PC-9 (cell line): ENCODE measurements around the gene SMIM20. TPM values are rescaled to one million over a fixed set of nuclear protein-coding genes. Genes with fewer than 3 reads are reported as not detected.
"Not testable (repeated sequence)": the region's sequence is repeated elsewhere in the genome, so short reads cannot be mapped to it uniquely, and the experiment has no call there.

Experiments
- Bru-seq: library from RNA; stranded (reverse); fragments of 400-500 nt; gene quantifications from one replicate; lab custom pipeline; 2021; lab: Mats Ljungman, UMichigan
- BruChase-seq, 2 experiments: library from RNA; stranded (reverse); fragments of 400-500 nt; gene quantifications; one replicate each; lab custom pipeline; 2021; lab: Mats Ljungman, UMichigan
- BruUV-seq: library from RNA; stranded (reverse); fragments of 400-500 nt; replicated peaks from 2 replicates; lab custom pipeline; 2021; lab: Mats Ljungman, UMichigan
- CTCF ChIA-PET: fragments of 300-600 bp; sonication (Branson Sonifier 250); formaldehyde crosslinking; loops from one replicate; lab custom pipeline; 2022; ENCODE audit warnings: antibody characterized with exemption; lab: Charles Lee
- POLR2A ChIA-PET: fragments of 300-600 bp; sonication (Branson Sonifier 250); formaldehyde crosslinking; loops from one replicate; lab custom pipeline; 2022; ENCODE audit warnings: antibody characterized with exemption; ENCODE audit not compliant: unreplicated experiment; lab: Charles Lee
- DNase-seq, 2 experiments: peaks; one replicate each; pipeline versions ENCODE4 v3.0.0 to v3.0.0-alpha.2; 2015 to 2022; ENCODE audit warnings: mixed read lengths in 1 of 2
- H2AFZ ChIP-seq: fragments of 200-600 bp; sonication (generic); 2 replicates; pipeline ENCODE4 v1.8.1; 2017; ENCODE audit warnings: antibody characterized with exemption
- H3F3A ChIP-seq: fragments of 200-600 bp; sonication (generic); 2 replicates; pipeline ENCODE4 v1.8.1; 2017; ENCODE audit warnings: antibody characterized with exemption, mild to moderate bottlenecking, low read depth; ENCODE audit not compliant: insufficient read depth
- H3K27ac ChIP-seq: fragments of 200-600 bp; sonication (generic); 2 replicates; pipeline ENCODE4 v1.6.1; 2016; ENCODE audit warnings: mixed run types
- H3K27me3 ChIP-seq: fragments of 200-600 bp; sonication (generic); 2 replicates; pipeline ENCODE4 v1.6.1; 2016; ENCODE audit warnings: low read depth, mixed run types; ENCODE audit not compliant: insufficient read depth
- H3K36me3 ChIP-seq: fragments of 200-600 bp; sonication (generic); 2 replicates; pipeline ENCODE4 v1.6.1; 2016; ENCODE audit warnings: low read depth, mixed run types
- H3K4me1 ChIP-seq: fragments of 200-600 bp; sonication (generic); replicated peaks from 2 replicates; pipeline ENCODE4 v1.6.1; 2016; ENCODE audit warnings: mixed run types; ENCODE audit not compliant: insufficient read depth
- H3K4me2 ChIP-seq: fragments of 200-600 bp; sonication (generic); 2 replicates; pipeline ENCODE4 v1.6.1; 2017; ENCODE audit warnings: mixed run types
- H3K4me3 ChIP-seq: fragments of 200-600 bp; sonication (generic); 2 replicates; pipeline ENCODE4 v1.6.1; 2016; ENCODE audit warnings: mixed run types
- H3K79me2 ChIP-seq: fragments of 200-600 bp; sonication (generic); 2 replicates; pipeline ENCODE4 v1.6.1; 2017; ENCODE audit warnings: low read depth, mixed run types
- H3K9me2 ChIP-seq: fragments of 200-600 bp; sonication (generic); 2 replicates; pipeline ENCODE4 v1.8.1; 2017; ENCODE audit warnings: mild to moderate bottlenecking; ENCODE audit not compliant: insufficient read depth
- H3K9me3 ChIP-seq: fragments of 200-600 bp; sonication (generic); 2 replicates; pipeline ENCODE4 v1.8.1; 2016; ENCODE audit warnings: low read depth; ENCODE audit not compliant: insufficient read depth
- H4K20me1 ChIP-seq: fragments of 200-600 bp; sonication (generic); 2 replicates; pipeline ENCODE4 v1.8.1; 2017; ENCODE audit not compliant: insufficient read depth
- EZH2 ChIP-seq: fragments of 200-600 bp; sonication (generic); IDR thresholded peaks from 2 replicates; pipeline ENCODE4 v1.8.0; 2017; ENCODE audit warnings: antibody characterized with exemption, low read depth
- intact Hi-C: fragments of 100-400 bp; cut with micrococcal nuclease; formaldehyde crosslinking; loops from one replicate; pipeline ENCODE4 v1.10.0; 2022; ENCODE audit not compliant: unreplicated experiment
- long read RNA-seq: library from polyadenylated mRNA; stranded (forward); transcript quantifications from one replicate; pipeline ENCODE4 v2.0.0, GENCODE V29; 2022
- total RNA-seq: library from RNA; stranded (reverse); gene quantifications from 2 replicates; pipeline ENCODE4 v1.2.3, GENCODE V29; 2021
- TF ChIP-seq, protein P1 (sequence below): fragments of 200-600 bp; sonication (generic); conservative IDR thresholded peaks from 2 replicates; pipeline ENCODE4 v1.6.1; 2017; ENCODE audit warnings: mixed run types, antibody characterized with exemption, mild to moderate bottlenecking, moderate library complexity

The SMIM20 gene
- total RNA-seq (40.5 and 44.2 TPM in 2 replicates), Bru-seq, nascent RNA (percentile 82 among the genes with signal in this experiment), BruChase-seq, experiment 1, labeled RNA remaining after a 2-hour chase (percentile 84 among the genes with signal in this experiment), BruChase-seq, experiment 2, labeled RNA remaining after a 6-hour chase (percentile 77 among the genes with signal in this experiment)
- long read RNA-seq, transcript SMIM20-201 (3 exons, 935 nt), result major isoform, 95 of 102 reads
- long read RNA-seq, partial matches to known transcripts, result 1 of 102 reads
- long read RNA-seq, other reads (novel, unspliced or antisense), result 2 of 102 reads

DNA sequence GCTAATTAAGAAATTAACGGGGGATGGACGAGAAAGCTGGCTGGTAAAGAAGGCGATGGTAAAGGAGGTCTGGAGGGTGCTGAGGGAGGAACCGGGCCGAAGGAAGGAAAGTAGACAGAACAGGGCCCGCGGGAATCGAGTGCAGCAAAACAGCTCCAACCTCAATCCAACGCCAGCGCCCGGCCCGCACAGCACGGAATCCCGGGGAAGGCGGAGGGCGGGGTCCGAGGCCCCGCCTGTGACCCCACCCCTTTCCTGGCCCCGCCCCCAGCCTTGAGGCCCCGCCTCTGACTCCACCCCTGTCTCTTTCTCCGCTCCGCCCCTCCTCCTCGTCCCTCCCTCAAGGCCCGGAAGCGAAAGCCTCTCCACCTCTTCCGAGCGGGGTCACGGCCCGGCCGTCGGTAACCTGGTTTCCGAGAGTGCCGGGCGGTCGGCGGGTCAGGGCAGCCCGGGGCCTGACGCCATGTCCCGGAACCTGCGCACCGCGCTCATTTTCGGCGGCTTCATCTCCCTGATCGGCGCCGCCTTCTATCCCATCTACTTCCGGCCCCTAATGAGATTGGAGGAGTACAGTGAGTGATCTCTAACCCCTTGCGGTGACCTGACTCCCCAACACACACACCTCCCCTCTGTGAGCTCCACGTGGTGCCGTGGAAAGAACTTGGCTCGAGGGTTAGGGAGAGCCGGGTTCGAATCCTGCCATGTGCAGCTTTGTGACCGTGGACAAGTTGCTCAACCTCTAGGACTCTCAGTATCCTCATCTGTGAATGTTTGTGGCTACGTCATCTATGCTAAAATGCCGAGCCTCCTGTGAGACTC, at the start of gene SMIM20:
Gene SMIM20, plus strand, starts transcription at position 370 of the 819 bp plus-strand sequence. Its CDS starts 94 bp downstream, at position 464.
- POLR2A ChIA-PET, result interaction anchor here (0.7 to 0.9 kb wide), 2 partner anchors 18 to 65 kb away, joined by 3 to 4 read pairs; no protein-coding TSS in a partner anchor
- intact Hi-C loops, result loop anchor here (1.0 to 5.0 kb wide), 2 partner anchors 49 to 403 kb away; no protein-coding TSS in a partner anchor

DNA sequence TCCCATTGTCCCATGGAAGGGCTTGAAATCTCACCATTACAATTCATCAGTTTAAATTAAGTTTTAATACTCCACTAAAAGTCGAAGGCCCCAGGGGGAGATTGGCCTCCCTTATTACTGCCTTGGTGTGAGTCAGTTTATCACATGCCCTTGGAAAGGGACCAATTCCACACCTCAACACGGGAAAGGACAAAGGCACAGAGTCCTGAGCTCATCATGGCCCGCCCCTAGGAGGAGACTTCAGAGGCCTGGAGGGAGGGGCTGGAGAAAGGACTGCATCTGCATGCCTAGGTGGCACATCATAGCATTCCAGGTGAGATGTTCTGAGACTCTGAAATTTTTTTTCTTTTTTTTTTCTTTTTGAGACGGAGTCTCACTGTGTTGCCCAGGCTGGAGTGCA, 48.4 kb upstream of the SMIM20 start:
- Histone ChIP-seq H3K79me2 (peaks cover 3% of the 10 kb centered on the region), H4K20me1 (no peaks in the 10 kb centered on the region), H3K4me1 (peaks cover 11% of the 10 kb centered on the region), H3K27me3 (no peaks in the 10 kb centered on the region), H3K9me3 (no peaks in the 10 kb centered on the region), H3K27ac (0 out of 2 replicates have a peak overlapping the region, but pooled peaks have one; percentile 6), H3K4me3 (no peak overlapping the region), H3K9me2 (no peaks in the 10 kb centered on the region), H3F3A (peaks cover 13% of the 10 kb centered on the region; the same call in 1 of the 2 replicates), H2AFZ (no peak overlapping the region), H3K4me2 (0 out of 2 replicates have a peak overlapping the region, but pooled peaks have one; percentile 5), H3K36me3 (no peaks in the 10 kb centered on the region)
- POLR2A ChIA-PET, result interaction anchor here (0.6 to 0.7 kb wide), 4 partner anchors 46 to 412 kb away, joined by 4 to 14 read pairs (median 6); no protein-coding TSS in a partner anchor
- intact Hi-C loops, result loop anchor here (1.0 kb wide), 1 partner anchor 49 kb away; the partner anchor contains the start of gene SMIM20
- TF ChIP-seq, protein P1, sequence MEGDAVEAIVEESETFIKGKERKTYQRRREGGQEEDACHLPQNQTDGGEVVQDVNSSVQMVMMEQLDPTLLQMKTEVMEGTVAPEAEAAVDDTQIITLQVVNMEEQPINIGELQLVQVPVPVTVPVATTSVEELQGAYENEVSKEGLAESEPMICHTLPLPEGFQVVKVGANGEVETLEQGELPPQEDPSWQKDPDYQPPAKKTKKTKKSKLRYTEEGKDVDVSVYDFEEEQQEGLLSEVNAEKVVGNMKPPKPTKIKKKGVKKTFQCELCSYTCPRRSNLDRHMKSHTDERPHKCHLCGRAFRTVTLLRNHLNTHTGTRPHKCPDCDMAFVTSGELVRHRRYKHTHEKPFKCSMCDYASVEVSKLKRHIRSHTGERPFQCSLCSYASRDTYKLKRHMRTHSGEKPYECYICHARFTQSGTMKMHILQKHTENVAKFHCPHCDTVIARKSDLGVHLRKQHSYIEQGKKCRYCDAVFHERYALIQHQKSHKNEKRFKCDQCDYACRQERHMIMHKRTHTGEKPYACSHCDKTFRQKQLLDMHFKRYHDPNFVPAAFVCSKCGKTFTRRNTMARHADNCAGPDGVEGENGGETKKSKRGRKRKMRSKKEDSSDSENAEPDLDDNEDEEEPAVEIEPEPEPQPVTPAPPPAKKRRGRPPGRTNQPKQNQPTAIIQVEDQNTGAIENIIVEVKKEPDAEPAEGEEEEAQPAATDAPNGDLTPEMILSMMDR, result no peak
- TF ChIP-seq EZH2, result no peak
- CTCF ChIA-PET, result interaction anchor here (1.0 kb wide), 1 partner anchor 296 kb away, joined by 4 read pairs; no protein-coding TSS in a partner anchor
- BruUV-seq, result no TSS peak
- DNase-seq, result peak; percentile 88 to 91

More for the DNA sequence above, at the start of gene SMIM20:
- Histone ChIP-seq H4K20me1 (no peaks in the 10 kb centered on the region), H3F3A (peaks cover 9% of the 10 kb centered on the region; the same call in 1 of the 2 replicates), H3K27ac (peak within 1 kb of the TSS; percentile 93), H3K36me3 (no peaks in the 10 kb centered on the region), H3K4me1 (peaks cover 10% of the 10 kb centered on the region), H3K4me3 (peak within 1 kb of the TSS; percentile 62), H3K9me2 (no peaks in the 10 kb centered on the region), H3K79me2 (peaks cover 22% of the 10 kb centered on the region), H3K4me2 (peak within 1 kb of the TSS; percentile 80), H3K9me3 (no peaks in the 10 kb centered on the region), H2AFZ (peak within 1 kb of the TSS; percentile 95), H3K27me3 (no peaks in the 10 kb centered on the region)
- TF ChIP-seq, protein P1, result no peak
- no peak for TF ChIP-seq EZH2
- BruUV-seq, result TSS peak; percentile 75
- CTCF ChIA-PET, result interaction anchor here (0.9 kb wide), 1 partner anchor 86 kb away, joined by 4 read pairs; no protein-coding TSS in a partner anchor
- peak; percentile 70 to 90 for DNase-seq

DNA sequence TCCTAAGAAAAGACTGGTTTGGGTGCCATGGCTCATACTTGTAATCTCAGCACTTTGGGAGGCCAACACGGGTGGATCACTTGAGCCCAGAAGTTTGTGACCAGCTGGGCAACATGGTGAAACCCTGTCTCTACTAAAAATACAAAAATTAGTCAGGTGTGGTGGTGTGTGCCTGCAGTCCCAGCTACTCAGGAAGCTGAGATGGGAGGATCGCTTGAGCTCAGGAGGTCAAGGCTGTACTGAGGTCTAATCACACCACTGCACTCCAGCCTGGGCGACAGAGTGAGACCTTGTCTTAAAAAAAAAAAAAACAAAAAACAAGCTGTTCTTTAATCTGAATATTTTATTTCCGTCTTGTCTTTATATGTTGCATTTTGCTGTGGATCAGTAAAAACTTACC, 47.6 kb upstream of the SMIM20 start:
- H3K4me1 ChIP-seq, H3F3A ChIP-seq, H3K4me2 ChIP-seq, H3K9me2 ChIP-seq, H2AFZ ChIP-seq, H3K4me3 ChIP-seq, DNase-seq, H3K27ac ChIP-seq, H3K9me3 ChIP-seq, CTCF ChIA-PET, BruUV-seq, H3K79me2 ChIP-seq, intact Hi-C loops, H3K27me3 ChIP-seq, H3K36me3 ChIP-seq, H4K20me1 ChIP-seq: not testable (repeated sequence)
- POLR2A ChIA-PET, result interaction anchor here (0.6 kb wide), 1 partner anchor 8 kb away, joined by 4 read pairs; no protein-coding TSS in a partner anchor
